HG03378 (cell line): ENCODE measurements around the gene JOSD2.

Experiments
- ATAC-seq: cut with Tn5 transposase; IDR thresholded peaks from one replicate; pipeline ENCODE4 v1.9.1; 2021; ENCODE audit warnings: mild to moderate bottlenecking, moderate library complexity; ENCODE audit not compliant: unreplicated experiment

JOSD2 gene

GRCh38 chr19:50514346-50515167 lies 3.6 kb upstream of the JOSD2 start:
- ATAC-seq, result no peak

GRCh38 chr19:50513746-50514345 lies 2.9 kb upstream of the JOSD2 start, which contains the start of gene ASPDH:
Gene ASPDH, minus strand, starts transcription at chr19:50513913. Its CDS starts 90 bp downstream, at chr19:50513823.
- no peak for ATAC-seq

GRCh38 chr19:50512999-50513745 lies 2.2 kb upstream of the JOSD2 start:
- ATAC-seq, result no peak

GRCh38 chr19:50512112-50512998 lies 1.4 kb upstream of the JOSD2 start:
- ATAC-seq, result no peak

- no peak for ATAC-seq
Measured at GRCh38 chr19:50510700-50511068, 307 bp downstream of the JOSD2 start.

GRCh38 chr19:50510121-50510670 lies 795 bp downstream of the JOSD2 start:
- no peak for ATAC-seq

- no peak for ATAC-seq
Measured at GRCh38 chr19:50509366-50509765, 1.6 kb downstream of the JOSD2 start.

GRCh38 chr19:50508843-50509190 lies 2.2 kb downstream of the JOSD2 start:
- ATAC-seq, result no peak

- ATAC-seq, result no peak
Measured at GRCh38 chr19:50507376-50507775, 3.6 kb downstream of the JOSD2 start.

GRCh38 chr19:50506700-50507099 lies 4.3 kb downstream of the JOSD2 start:
- ATAC-seq, result no peak

- ATAC-seq, result no peak
Measured at GRCh38 chr19:50505856-50506611, 5.0 kb downstream of the JOSD2 start.

- no peak for ATAC-seq
Measured at GRCh38 chr19:50501568-50502475, 9.2 kb downstream of the JOSD2 start.

- no peak for ATAC-seq
Measured at GRCh38 chr19:50501186-50501567, 9.8 kb downstream of the JOSD2 start.

GRCh38 chr19:50500753-50501151 lies 10.2 kb downstream of the JOSD2 start:
- ATAC-seq, result no peak

- ATAC-seq, result no peak
Measured at GRCh38 chr19:50500060-50500752, 10.8 kb downstream of the JOSD2 start.

- no peak for ATAC-seq
Measured at GRCh38 chr19:50498219-50499056, 12.6 kb downstream of the JOSD2 start.

GRCh38 chr19:50497022-50497405 lies 14.0 kb downstream of the JOSD2 start:
- ATAC-seq, result no peak
